GM18519 (cell line): ENCODE data around the gene TMBIM6.
"Not testable (repeated sequence)": the region's sequence is repeated elsewhere in the genome, so short reads cannot be mapped to it uniquely, and the experiment has no call there.

Source experiments
- ATAC-seq: cut with Tn5 transposase; IDR thresholded peaks from one replicate; pipeline ENCODE4 v1.9.1; 2021; ENCODE audit warnings: mild to moderate bottlenecking, moderate library complexity; ENCODE audit not compliant: unreplicated experiment, low FRiP score

TMBIM6 gene

GRCh38 chr12:49767333-49767732 is 26.0 kb downstream of the TMBIM6 start:
- no peak for ATAC-seq

- ATAC-seq = not testable (repeated sequence)
Measured at GRCh38 chr12:49773102-49773501, 31.7 kb downstream of the TMBIM6 start.

GRCh38 chr12:49776413-49776812 is 35.1 kb downstream of the TMBIM6 start:
- ATAC-seq = no peak

- no peak for ATAC-seq
Measured at GRCh38 chr12:49776858-49777257, 35.5 kb downstream of the TMBIM6 start.

DNA sequence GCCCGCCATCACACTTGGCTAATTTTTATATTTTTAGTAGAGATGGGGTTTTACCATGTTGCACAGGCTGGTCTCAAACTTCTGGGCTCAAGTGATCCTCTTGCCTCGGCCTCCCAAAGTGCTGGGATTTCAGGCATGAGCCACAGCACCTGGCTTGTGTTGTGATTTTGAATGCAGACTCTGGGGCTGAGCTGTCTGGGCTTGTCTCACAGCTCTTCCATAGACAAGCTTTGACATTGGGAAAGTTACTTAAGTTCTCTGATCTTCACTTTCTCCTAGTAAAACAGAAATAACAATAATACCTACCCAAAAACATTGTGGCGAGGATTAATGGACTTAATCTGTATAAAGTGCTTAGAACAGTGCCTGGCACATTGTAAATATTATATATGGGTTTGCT is 36.0 kb downstream of the TMBIM6 start:
- ATAC-seq = no peak

GRCh38 chr12:49777800-49778748 is 36.7 kb downstream of the TMBIM6 start:
- no peak for ATAC-seq

DNA sequence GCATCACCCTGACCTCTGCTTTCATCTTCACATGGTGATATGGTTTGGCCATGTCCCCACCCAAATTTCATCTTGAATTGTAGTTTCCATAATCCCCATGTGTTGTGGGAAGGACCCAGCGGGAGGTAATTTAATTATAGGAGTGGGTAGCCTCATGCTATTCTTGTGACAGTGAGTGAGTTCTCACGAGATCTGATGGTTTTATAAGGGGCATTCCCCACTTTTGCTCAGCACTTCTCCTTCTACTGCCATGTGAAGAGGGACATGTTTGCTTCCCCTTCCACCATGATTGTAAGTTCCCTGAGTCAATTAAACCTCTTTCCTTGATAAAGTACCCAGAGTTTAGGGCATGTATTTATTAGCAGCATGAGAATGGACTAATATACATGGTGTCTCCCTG is 38.2 kb downstream of the TMBIM6 start:
- ATAC-seq = no peak

DNA sequence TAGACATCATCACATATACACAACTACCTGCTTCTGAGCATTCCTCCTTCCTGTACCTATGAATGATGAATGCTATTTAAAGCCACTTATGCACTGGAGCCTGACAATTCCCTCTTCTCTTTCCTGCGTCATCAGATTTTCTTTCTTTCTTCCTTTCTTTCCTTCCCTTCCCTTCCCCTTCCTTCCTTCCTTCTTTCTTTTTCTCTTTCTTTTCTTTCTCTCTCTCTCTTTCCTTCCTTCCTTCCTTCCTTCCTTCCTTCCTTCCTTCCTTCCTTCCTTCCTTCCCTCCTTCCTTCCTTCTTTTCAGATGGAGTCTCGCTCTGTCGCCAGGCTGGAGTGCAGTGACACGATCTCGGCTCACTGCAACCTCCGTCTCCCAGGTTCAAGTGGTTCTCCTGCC is 39.6 kb downstream of the TMBIM6 start:
- not testable (repeated sequence) for ATAC-seq

DNA sequence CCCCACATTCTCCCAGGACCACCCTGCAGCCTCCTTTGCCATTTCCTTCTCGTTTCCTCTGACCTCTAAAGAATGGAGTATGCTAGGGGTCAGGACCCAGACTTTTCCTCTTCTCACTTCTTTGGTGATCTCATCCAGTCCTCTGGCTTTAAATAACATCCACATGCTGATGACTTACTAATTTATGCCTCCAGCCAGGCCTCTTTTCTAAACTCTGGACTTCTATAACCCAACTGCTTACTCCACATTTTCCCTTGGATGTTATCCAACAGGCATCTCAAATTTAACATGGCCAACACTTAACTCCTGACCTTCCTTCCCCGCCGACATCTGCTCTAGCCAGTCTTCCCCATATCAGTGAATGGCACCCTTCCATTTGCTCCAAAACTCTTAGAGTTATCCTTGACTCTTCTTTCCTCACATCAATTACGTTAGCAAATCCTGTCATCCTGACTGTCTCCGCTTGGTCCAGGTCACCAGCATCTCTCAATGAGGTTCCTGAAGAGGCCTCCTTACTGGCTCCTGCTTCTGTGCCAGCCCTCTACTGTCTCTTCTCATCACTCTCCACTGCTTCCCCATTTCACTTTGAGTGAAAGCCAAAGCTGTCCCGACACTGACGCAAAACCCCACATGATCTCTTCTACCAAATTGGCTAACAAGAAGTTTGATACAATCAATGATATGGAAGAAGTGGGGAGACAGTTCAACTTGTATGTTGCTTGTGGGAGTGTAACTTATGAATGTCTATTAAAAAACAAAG is 42.7 kb downstream of the TMBIM6 start:
- ATAC-seq = no peak

- no peak for ATAC-seq
Measured at GRCh38 chr12:49784756-49785409, 43.5 kb downstream of the TMBIM6 start.

DNA sequence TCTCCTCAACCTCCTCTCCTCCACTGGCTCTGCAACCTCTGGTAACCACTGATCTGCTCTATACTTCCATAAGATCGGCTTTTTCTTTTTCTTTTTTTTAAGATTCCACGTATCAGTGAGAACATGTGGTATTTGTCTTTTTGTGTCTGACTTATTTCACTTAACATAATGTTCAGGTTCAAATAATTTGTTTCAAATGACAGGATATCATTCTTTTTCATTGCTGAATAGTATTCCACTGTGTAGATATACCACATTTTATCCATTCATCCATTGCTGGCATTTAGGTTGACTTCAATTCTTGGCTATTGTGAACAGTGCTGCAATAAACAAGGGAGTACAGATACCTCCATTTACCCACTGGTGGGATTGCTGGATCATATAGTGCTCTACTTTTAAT is 46.3 kb downstream of the TMBIM6 start:
- no peak for ATAC-seq

- ATAC-seq = no peak
Measured at GRCh38 chr12:49789992-49790391, 48.6 kb downstream of the TMBIM6 start.

GRCh38 chr12:49790741-49791555 is 49.6 kb downstream of the TMBIM6 start:
- no peak for ATAC-seq

DNA sequence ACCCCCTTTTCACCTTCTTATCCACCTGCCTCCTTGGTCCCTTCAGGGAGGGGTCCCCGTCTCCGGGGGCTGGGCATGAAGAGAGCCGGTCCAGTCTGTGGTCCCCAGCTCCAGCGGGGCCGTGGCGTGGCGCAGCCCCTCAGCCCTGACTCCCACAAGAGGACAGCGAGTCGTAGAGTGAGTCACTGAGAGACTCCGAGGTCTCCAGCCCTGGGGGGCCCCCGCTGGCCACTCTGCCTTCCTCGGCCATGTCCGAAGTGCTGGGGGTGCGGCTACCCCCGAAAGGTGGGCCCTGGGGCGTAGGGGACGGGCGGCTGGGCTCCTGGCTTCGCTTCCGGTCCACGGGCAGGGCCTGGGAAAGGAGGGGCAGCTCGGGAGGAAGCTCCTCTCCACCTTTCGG is 50.3 kb downstream of the TMBIM6 start:
- ATAC-seq = no peak

GRCh38 chr12:49792181-49792970 is 51.0 kb downstream of the TMBIM6 start:
- no peak for ATAC-seq

GRCh38 chr12:49792976-49793580 is 51.7 kb downstream of the TMBIM6 start:
- no peak for ATAC-seq

DNA sequence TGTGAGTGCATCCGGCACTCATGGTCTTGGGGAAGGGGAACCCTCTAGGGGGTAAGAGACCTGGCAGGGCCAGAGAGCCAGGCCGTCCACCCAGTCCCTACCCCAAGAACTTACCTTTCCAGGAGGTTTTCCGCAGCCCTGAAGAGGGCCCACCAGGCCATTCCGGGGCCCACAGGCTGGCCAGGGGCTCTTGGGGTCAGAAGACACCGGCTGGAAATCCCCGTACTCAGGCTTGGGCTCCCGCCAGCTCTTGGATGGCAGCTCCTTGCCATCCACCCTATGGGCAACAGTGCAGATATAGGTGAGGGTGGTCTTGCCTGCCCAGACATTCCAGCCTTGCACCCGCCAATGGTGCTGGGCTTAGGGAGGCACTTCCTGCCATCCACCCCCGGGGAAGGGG is 52.3 kb downstream of the TMBIM6 start:
- ATAC-seq = no peak

DNA sequence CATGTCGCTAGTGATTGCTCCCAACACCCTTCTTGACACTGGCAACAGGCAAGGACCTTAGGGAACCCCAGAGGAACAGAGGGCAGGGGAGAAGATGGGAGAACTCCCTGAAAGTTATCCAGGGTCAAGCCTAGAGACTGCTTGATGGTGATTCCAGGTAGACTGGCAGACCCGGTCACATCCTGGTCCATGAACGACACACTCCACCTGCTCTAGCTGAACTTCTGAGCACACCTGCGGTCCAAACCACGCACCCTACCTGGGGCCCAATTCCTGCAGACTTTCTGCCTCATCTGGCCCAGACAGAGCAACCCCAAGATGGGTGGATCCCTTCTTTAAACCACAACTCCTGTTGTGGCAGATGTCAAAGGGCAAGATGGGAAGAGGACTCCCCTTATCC is 52.7 kb downstream of the TMBIM6 start:
- no peak for ATAC-seq
